SIG-M5 treated with dmso at 0.1 percent for 504 hours (cell line): ENCODE data around the gene SLX1A.
"Not testable (repeated sequence)": the region's sequence is repeated elsewhere in the genome, so short reads cannot be mapped to it uniquely, and the experiment has no call there.

Experiments used
- DNase-seq: peaks from one replicate; lab custom pipeline; 2025; ENCODE audit not compliant: unreplicated experiment; lab: John Stamatoyannopoulos, UW

The SLX1A gene

DNA sequence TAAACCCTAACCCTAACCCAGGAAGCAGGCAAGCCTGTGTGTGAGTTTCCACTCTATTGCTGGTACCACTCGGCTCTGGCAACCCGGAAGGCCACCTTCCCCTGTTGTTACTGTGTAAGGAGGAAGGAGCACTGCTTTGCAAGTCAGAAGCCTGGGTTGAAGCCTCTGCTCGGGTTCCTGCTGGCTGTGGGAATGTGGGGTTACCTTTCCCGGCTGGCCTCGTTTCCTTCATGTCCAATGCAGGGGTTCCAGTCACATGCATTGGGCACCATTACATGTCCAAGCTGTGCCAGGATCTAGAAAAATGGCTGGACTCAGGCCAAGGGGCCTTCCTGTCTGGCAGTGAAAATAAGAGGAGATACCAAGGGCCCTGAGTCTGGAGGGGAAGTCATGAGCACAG, 23.4 kb downstream of the SLX1A start:
- not testable (repeated sequence) for DNase-seq
